ENCODE measurements around the gene PDE10A. TPM values are rescaled to one million over a fixed set of nuclear protein-coding genes. Genes with fewer than 3 reads are reported as not detected.
"Not testable (repeated sequence)": the region's sequence is repeated elsewhere in the genome, so short reads cannot be mapped to it uniquely, and the experiment has no call there.

PDE10A gene
- total RNA-seq, 1 donor from 2014 or later: 15.7 TPM

DNA sequence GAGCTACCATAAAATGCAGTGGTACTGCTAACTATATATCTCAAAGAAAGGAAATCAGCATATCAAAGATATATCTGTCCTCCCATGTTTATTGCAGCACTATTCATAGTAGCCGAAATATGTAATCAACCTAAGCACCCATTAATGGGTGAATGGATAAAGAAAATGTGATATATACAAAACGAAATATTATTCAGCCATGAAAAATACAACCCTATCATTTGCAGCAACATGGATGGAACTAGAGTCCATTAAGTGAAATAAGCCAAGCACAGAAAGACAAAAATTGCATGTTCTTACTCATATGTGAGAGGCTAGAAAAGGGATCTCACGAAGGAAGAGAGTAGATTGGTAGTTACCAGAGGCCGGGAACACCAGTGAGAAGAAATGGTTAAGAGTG is 126.1 kb downstream of the PDE10A start:
- DNase-seq (ENCODE audit: missing footprints) (no peak), ATAC-seq (no peak)
- intact Hi-C loops (cut with DNase I): no loop called here

DNA sequence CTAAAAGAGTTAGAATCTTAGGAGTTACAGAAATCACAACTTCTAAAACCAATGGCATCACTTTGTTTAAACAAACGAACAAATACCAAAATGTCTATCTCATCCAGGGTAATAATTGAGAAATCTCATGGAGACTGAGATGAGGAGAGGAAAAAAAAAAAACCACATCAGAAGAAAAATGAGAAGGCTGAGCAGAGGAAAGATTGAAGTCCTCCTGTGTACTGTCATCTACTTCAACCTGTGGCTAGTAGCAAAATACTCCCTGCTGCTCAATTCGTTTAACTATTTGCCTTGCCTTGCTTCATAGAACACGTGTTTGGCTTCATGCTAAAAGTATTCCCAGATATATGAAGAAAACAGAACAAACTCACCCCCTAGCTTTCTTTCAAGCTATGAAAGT is 143.7 kb downstream of the PDE10A start:
- DNase-seq (ENCODE audit: missing footprints) (no peak), ATAC-seq (no peak)
- intact Hi-C loops (cut with DNase I): no loop called here

DNA sequence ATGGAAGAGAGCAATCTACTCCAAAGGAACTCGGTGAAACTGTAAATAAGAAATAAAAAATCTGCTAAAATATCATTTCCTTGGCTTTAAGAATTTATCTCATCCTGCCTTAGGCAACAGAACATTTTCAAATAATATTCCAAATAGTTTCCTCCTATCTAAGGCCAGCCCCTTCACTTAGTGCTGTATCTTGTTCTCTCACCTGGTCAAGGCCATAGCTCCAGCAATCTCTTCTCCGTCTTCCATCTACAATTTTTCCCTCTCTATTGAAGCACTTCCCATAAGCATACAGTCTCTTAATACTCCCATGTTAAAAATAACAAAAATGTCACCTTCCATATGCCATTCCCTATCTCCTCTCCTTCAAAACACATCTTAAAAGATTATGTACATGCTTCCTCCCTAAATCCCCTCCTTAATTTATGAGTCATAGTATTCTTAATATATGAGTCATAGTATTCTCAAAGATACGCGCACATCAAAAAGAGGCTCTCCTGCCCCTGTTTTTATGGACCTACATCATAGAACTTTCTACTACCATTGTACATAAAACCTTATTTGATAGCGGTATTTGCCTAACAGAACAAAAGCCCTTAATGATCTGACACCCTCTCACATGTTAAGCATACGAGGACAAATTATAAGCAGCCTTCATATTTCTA is 146.9 kb downstream of the PDE10A start:
- intact Hi-C loops (cut with DNase I): no loop called here
- ATAC-seq (no peak), DNase-seq (ENCODE audit: missing footprints) (no peak)

DNA sequence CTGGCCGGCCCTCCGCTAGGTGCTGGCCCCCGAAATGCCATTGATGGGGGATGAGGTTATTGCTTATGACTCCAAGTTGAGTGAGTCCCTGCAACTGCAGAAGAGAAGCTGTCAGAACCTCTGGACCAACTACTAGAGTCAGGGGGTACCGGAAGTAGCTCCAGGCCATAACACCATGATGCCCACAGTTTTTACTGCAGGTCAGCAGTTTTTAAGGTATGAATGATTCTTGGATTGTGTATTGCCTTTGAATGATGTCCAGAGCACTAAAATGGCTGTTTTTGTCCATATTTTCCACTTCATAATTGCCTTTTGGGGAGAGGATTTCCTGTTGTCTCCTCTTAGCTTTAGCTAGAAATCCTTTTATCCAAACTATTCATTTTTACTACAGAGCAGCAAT is 148.4 kb downstream of the PDE10A start:
- intact Hi-C loops (cut with DNase I): no loop called here
- ATAC-seq (no peak), DNase-seq (ENCODE audit: missing footprints) (no peak)

DNA sequence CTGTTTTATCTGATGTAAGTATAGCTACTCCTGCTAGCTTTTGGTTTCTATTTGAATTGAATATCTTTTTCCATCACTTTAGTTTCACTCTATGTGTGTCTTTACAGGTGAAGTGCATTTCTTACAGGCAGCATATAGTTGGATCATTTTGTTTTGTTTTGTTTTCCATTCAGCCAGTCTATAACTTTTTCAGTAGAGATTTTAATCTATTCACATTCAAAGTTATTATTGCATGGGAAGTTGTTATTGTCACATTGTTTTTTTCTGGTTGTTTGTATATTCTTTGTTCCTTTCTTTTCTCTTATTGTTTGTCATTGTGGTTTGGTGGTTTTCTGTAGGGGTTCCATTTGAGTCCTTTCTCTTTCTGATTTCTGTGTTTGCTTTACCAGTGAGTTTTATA is 151.2 kb downstream of the PDE10A start:
- intact Hi-C loops (cut with DNase I): no loop called here
- ATAC-seq: no peak
- DNase-seq (ENCODE audit: missing footprints): no peak

DNA sequence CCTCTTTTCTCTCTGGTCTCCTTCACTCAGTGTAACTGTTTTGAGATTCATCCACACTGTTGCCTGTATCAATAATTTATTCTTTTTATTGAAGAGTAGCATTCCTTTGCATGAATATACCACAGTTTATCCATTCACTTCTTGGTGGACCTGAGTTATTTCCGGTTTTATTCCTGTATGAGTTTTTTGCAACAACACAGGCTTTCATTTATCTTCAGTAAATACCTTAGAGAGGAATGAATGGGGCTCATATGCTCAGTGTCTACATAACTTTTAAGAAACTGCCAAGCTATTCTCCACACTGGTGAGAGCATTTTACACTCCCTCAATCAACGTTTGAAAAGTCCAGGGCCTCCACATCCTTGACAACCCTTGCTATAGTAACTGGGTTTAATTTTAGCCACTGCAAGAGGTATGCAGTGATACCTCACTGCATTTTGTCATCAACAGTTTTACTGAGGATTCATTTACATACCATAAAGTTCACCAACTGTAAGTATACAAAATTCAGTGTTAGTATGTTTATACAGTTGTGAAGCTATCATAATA is 154.6 kb downstream of the PDE10A start:
- intact Hi-C loops (cut with DNase I): no loop called here
- ATAC-seq: no peak
- DNase-seq (ENCODE audit: missing footprints): no peak

DNA sequence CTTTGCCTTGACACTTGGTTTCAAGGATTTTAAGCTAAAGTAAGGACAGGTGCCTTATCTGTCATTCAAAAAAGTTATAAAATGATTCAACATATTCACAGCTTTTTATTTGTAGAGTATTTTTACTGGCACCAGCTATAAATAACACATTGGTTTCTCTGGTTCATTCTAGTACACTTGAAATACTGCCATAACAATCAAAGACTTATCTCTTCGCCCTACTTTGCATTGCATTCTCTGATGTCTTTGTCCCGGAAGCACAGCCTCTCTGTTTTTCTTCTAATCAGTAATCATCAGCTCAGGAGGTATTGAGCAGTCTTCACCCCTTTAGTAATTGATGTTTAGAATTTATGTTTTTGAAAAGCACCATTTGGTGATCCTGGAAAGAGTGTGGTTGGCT is 156.4 kb downstream of the PDE10A start:
- intact Hi-C loops (cut with DNase I): no loop called here
- no peak for DNase-seq (ENCODE audit: missing footprints)
- no peak for ATAC-seq

DNA sequence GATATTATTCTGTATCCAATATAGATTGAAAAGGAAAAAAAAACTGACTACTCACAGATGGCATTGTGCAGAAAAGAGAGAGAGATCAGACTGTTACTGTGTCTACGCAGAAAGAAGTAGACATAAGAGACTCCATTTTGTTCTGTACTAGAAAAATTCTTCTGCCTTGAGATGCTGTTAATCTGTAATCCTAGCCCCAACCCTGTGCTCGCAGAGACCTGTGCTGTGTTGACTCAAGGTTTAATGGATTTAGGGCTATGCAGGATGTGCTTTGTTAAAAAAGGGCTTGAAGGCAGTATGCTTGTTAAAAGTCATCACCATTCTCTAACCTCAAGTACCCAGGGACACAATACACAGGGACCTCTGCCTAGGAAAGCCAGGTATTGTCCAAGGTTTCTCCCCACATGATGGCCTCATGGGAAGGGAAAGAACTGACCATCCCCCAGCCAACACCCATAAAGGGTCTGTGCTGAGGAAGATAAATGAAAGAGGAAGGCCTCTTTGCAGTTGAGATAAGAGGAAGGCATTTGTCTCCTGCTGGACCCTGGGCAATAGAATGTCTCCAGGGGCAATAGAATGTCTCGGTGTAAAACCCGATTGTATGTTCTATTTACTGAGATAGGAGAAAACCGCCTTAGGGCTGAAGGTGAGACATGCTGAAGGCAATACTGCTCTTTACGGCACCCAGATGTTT is 162.7 kb downstream of the PDE10A start:
- DNase-seq (ENCODE audit: missing footprints); intact Hi-C loops (cut with DNase I); ATAC-seq: not testable (repeated sequence)

DNA sequence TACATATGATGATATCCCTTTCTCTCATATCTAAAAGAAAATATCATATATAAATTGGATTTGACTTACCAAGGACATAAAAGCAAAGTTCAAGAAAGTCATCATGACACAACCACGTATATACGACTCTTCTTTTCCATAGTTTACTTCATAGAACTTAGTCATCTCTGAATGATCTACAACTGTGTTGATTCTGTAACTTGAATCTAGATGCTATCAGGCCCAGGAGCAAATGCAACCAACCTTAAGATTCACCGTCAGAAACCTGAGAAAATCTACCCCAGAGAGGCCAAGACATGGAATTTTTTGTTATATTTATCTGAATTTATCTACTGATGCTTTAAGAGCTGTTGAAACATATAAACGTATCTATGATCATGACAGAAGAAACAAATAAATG is 165.6 kb downstream of the PDE10A start:
- intact Hi-C loops (cut with DNase I): no loop called here
- no peak for ATAC-seq
- no peak for DNase-seq (ENCODE audit: missing footprints)

DNA sequence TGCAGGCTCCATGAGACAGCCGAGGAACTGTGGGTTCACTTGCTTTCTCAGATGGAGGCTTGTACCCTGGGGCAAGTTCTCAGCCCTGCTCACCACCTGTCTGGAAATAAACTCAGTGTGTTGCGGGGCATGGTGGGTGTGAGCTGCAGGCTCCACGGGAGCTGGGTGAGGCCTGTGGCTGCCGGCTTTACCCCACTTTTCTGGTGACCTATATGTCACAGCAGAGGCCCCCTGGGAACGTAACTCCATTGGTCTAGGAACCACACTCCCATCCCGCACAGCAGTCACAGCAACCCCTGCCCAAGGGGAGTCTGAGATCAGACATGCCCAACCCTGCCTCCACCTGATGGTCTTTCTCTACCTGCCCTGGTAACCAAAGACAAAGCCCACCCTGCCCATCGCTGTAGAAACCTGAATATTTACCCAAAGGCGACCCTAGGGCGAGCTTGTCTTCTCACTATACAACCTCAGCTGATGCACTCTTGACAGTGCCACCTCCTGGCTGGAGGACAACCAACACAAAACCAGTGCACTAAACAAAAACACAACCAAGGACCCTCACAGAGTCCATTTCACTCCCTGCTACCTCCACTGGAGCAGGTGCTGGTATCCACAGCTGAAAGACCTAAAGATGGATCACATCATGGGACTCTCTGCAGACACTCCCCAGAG is 174.3 kb downstream of the PDE10A start:
- intact Hi-C loops (cut with DNase I): no loop called here
- peak; percentile 17 for ATAC-seq
- DNase-seq (ENCODE audit: missing footprints): peak; percentile 45

DNA sequence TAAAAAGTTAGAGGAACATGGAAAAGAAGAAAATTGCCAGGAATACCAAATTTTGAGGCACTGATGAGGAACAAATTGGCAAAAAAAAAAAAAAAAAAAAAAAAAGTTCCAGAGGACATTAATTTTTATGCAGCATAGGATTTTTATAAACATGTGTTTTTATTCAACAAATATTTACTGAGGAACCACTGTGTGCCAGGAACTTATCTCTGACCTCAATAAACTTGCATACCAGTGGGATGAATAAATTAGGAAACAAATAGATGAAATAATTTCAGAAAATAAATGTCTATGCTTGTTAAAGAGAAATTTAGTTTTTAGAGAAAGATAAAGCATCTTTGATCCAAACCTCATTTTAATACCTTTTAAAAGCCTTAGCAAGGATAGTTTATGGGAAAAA is 175.1 kb downstream of the PDE10A start:
- DNase-seq (ENCODE audit: missing footprints): no peak
- intact Hi-C loops (cut with DNase I): no loop called here
- ATAC-seq: peak; percentile 14

DNA sequence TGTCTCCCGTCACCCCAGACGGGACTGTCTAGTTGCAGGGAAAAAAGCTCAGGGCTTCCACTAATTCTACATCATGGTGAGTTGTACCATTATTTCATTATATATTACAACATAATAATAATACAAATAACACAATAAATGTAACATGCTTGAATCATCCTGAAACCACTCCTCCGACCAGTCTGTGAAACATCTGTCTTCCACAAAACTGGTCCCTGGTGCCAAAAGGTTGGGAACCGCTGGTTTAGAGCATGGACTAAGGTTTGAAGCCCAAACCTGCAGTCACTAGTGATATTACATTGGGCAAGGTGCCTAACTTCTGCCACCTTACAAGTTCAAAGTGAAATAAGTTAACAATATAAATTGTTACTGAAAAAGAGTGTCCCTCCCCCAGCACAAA is 175.7 kb downstream of the PDE10A start:
- DNase-seq (ENCODE audit: missing footprints): no peak
- intact Hi-C loops (cut with DNase I): no loop called here
- peak; percentile 54 for ATAC-seq

DNA sequence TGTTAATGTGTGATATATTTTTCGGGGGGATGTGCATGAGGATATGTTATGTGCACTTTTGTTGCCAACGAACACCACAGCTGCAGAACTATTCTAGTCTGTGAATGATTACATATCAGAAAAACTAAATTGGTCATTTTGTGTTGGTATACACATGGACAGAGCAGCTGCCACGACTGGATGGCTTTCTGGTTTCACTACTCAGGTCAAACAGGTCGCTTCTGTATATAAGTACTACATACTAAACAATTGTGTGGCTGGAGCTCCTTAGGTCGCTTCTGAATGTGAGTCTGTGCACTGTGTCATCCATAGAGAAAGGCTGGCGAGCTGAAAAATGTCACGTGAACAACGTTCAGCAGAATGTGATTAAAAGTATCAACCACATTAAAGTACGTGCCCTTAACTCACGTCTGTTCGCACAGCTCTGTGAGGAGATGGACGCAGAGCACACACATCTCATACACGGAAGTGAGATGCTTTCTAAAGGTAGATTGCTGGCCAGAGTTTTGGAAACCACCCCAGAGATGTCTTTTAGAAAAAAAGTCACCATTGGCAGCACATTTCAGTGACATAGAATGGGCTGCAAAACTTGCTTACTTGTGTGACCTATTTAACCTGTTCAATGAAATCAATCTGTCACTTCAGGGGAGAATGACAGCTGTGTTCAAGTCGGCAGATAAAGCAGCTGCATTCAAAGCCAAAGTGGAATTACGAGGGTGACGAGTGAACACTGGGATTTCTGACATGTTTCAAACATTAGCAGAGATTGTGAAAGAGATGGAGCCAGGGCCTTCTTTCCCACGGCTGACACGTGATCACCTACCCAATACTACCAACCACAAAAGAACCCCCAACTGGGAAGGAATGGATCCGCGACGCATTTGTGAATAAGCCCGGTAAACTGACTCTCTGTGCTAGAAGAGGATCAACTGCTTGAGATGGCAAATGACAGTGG is 176.6 kb downstream of the PDE10A start:
- ATAC-seq (peak; percentile 49), DNase-seq (ENCODE audit: missing footprints) (no peak)
- intact Hi-C loops (cut with DNase I): no loop called here

DNA sequence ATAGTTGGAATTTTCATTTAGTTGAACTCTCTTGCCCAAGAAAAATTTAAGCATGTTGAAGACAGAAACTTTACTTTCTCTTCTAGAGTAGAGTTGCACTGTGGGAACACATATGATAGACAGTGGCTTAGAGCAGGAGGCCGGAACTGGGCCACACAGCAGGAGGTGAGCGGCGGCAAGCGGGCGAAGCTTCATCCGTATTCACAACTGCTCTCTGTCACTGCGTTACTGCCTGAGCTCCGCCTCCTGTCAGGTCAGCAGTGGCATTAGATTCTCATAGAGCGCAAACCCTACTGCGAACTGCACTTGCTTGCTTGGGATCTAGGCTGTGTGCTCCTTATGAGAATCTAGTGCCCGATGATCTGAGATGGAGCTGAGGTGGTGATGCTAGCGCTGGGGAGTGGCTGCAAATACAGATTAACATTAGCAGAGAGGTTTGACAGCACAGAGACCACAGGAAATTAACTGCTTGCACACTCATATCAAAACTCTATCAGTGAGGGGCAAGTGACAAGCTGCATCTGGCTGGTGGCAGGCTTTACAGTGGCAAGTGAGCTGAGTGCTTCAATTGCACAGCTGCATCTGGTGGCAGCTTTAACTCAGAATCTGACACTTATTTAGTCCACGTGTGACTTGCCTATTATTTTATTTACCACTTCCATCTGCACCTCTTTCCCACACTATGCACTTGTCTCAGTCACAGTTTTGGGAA is 178.7 kb downstream of the PDE10A start:
- ATAC-seq: no peak

DNA sequence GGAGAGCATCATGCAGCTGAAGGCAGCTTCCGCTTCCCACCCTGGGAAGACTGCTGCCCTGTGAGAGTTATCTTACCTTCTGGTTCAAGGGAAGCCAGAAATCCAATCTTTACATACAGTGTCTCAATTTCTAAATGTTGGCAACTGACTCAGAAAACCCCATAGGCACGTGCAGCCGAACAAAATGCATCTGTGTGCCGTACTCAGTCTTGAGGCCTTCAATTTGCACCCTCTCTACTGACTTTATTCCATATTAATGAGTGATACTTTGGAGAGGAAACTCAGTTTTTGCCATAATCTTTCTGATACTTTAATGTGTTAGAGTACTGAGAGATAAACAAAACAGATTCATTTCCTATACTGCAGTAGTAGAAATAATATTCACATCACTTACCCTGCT is 181.1 kb downstream of the PDE10A start:
- ATAC-seq: no peak
- intact Hi-C loops (cut with DNase I): no loop called here
- no peak for DNase-seq (ENCODE audit: missing footprints)

More for the DNA sequence above, 178.7 kb downstream of the PDE10A start:
- intact Hi-C loops (cut with DNase I): no loop called here
- peak; percentile 40 for DNase-seq (ENCODE audit: missing footprints)

DNA sequence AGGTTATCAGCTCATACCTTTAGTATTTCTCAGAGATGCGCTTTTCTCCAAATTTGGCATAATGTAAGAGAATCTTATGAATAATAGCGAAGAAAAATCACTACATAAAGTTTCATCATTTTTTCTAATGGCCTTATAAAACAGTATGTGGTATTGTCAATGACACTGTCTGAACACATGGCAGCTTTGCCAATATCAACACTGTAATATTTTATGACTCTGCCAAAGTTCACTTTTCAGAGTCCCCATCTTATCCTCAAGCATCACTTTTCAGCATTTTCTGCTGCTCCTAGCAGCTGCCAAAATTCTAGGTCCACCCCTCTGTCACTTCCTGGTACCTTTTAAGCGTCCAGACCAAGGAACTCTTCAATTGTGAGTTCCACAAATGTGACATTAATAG is 182.1 kb downstream of the PDE10A start:
- ATAC-seq: no peak
- no peak for DNase-seq (ENCODE audit: missing footprints)
- intact Hi-C loops (cut with DNase I): no loop called here

DNA sequence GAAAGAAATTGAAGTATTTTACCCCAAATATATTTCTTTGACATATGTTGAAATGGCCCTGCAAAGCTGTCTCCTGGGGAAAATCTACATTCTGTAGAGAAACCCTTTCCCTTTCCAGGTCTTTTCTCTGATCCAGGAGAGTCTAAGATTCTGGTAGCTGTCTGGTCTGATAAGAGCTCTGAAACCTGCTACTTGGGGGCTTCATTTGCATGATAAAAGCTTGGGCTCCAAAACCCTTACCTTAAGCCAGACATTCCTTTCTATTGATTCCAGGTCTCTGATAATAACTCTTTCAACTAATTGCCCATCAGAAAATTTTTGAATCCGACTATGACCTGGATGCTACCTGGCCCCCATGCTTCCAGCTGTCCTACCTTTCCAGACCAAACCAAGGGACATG is 184.5 kb downstream of the PDE10A start:
- intact Hi-C loops (cut with DNase I): no loop called here
- ATAC-seq (no peak), DNase-seq (ENCODE audit: missing footprints) (no peak)

DNA sequence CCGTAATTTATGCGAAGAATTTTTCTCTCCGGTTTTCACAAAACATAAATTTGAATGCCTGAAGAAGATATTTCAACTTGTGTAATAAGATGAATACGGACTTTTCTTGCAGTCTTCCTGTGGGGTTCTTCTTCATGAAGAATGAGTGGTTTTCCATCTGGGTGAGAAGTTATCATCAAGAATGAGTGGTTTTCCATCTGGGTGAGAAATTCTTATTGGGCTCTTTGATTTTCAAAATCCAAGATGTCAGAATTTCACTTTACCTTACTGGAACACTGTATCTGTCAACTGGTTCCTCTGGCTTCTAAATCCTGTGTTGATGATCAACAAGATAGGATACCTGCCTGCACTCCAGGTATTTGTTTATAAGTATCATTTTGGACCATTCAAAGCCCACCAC is 193.6 kb downstream of the PDE10A start:
- intact Hi-C loops (cut with DNase I): no loop called here
- DNase-seq (ENCODE audit: missing footprints): no peak
- no peak for ATAC-seq

All from Right ventricle myocardium inferior (tissue), 1 donor.